Measurements from ENCODE around the gene ZNF674.
"Not testable (repeated sequence)": the region's sequence is repeated elsewhere in the genome, so short reads cannot be mapped to it uniquely, and the experiment has no call there.

The ZNF674 gene

DNA sequence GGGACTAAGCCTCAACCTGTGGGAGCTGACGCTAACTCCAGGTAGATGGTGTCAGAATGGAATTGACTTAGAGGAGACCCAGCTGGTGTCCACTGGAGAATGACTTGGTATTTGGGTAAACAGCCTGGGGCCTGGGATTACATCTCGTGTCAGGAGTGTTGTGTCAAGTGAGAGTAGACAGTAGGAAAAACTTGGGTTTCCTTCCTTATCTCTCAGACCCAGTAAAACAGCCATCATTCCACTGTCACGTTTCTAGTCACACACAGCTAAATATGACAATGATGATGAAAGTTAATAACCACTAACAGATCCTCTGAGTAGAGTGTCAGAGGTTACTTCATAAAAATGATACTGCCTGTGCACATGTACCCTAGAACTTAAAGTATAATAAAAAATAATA, 13.8 kb downstream of the ZNF674 start:
- Histone ChIP-seq H3K27me3 (replicated peaks; ENCODE audit: insufficient read depth, low read length) (no peaks in the 10 kb centered on the region), H2AFZ (ENCODE audit: low read length) (no peak overlapping the region), H3F3A (ENCODE audit: insufficient read depth, low read length) (no peaks in the 10 kb centered on the region), H3K79me2 (ENCODE audit: low read length) (no peaks in the 10 kb centered on the region), H3K36me3 (replicated peaks; ENCODE audit: insufficient read depth, low read length) (no peaks in the 10 kb centered on the region), H3K9me2 (replicated peaks; ENCODE audit: insufficient read depth, low read length) (no peaks in the 10 kb centered on the region), H4K20me1 (ENCODE audit: insufficient read depth, low read length) (no peaks in the 10 kb centered on the region), H3K4me1 (ENCODE audit: low read length) (no peaks in the 10 kb centered on the region), H3K27ac (ENCODE audit: low read length) (no peak overlapping the region), H3K4me3 (ENCODE audit: low read length) (no peak overlapping the region), H3K9ac (ENCODE audit: low read length) (no peak overlapping the region), H3K4me2 (ENCODE audit: low read depth, low read length) (no peak overlapping the region), H3K9me3 (replicated peaks; ENCODE audit: insufficient read depth, low read length) (no peaks in the 10 kb centered on the region)
- no peak for TF ChIP-seq EZH2phosphoT487 (IDR thresholded peaks at IDR 0.05; ENCODE audit: low read length)
- TF ChIP-seq, protein P1, sequence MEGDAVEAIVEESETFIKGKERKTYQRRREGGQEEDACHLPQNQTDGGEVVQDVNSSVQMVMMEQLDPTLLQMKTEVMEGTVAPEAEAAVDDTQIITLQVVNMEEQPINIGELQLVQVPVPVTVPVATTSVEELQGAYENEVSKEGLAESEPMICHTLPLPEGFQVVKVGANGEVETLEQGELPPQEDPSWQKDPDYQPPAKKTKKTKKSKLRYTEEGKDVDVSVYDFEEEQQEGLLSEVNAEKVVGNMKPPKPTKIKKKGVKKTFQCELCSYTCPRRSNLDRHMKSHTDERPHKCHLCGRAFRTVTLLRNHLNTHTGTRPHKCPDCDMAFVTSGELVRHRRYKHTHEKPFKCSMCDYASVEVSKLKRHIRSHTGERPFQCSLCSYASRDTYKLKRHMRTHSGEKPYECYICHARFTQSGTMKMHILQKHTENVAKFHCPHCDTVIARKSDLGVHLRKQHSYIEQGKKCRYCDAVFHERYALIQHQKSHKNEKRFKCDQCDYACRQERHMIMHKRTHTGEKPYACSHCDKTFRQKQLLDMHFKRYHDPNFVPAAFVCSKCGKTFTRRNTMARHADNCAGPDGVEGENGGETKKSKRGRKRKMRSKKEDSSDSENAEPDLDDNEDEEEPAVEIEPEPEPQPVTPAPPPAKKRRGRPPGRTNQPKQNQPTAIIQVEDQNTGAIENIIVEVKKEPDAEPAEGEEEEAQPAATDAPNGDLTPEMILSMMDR (IDR thresholded peaks at IDR 0.05; ENCODE audit: low read length), result no peak
- TF ChIP-seq EZH2 (optimal IDR thresholded peaks at IDR 0.05; ENCODE audit: low read depth, low read length), result no peak
- DNase-seq, result no peak

DNA sequence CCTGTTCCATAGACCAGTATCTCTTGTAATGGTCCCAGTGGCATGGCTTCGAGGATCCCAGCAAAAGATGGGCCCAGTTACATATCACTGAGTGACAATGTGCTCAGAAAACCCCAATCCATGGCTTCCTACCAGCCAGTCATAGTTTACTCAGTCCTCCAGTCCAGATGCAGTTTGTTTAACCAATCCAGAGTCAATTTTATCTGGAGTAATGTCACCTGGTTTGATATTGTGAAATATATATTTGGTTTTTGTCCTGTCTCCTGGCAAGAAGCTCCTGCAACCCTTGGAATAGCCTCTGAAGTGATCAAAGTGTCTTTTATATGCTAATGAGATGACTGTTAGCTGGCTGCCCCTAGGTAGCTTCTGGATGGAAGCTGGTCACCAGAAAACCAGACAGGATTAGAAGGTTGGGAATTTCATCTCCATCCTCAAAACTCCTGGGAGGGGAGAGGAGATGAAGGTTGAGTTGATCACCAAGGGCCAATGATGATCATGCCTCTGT, 14.8 kb downstream of the ZNF674 start:
- H3K4me3 ChIP-seq (ENCODE audit: low read length); H3K27ac ChIP-seq (ENCODE audit: low read length); H3K4me1 ChIP-seq (ENCODE audit: low read length); H3K27me3 ChIP-seq (replicated peaks; ENCODE audit: insufficient read depth, low read length); H2AFZ ChIP-seq (ENCODE audit: low read length); H3K9me2 ChIP-seq (replicated peaks; ENCODE audit: insufficient read depth, low read length); H3K4me2 ChIP-seq (ENCODE audit: low read depth, low read length); H3K9ac ChIP-seq (ENCODE audit: low read length); H3K79me2 ChIP-seq (ENCODE audit: low read length); H4K20me1 ChIP-seq (ENCODE audit: insufficient read depth, low read length); H3F3A ChIP-seq (ENCODE audit: insufficient read depth, low read length); H3K36me3 ChIP-seq (replicated peaks; ENCODE audit: insufficient read depth, low read length); H3K9me3 ChIP-seq (replicated peaks; ENCODE audit: insufficient read depth, low read length); DNase-seq: not testable (repeated sequence)

DNA sequence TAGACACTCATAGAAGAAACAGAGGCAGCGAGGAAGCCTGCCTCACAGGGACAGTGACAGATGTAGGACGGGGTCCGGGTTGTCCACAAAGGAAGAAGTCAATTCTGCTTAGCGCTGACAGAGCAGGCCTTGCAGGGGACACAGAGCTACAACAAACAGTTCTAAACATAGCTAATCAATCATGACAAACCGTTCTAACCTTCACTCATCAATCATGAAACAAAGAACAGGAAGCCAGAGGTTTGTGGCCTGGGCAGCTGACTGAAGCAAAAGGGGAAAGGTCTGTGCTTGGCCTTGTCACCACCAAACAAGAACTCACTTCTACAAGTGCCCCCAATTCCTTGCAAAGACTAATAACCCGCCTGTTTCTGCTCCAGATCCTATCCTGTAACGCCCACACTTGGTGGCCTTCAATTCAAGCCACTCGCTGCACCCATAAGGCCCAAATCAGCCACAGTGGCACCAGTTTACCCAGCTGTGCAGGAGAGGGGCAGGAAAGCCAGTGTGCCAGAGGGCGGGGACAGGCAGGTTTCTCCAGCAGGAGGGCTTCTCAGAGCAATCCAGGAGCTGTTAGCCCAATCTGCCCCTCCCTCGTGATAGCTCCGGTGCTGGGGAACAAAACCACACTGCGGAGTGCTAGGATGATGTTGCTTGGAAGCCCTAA, 15.3 kb downstream of the ZNF674 start:
- H3K9me2 ChIP-seq (replicated peaks; ENCODE audit: insufficient read depth, low read length); H3K27ac ChIP-seq (ENCODE audit: low read length); DNase-seq; H3K4me2 ChIP-seq (ENCODE audit: low read depth, low read length); H3K9ac ChIP-seq (ENCODE audit: low read length); H3F3A ChIP-seq (ENCODE audit: insufficient read depth, low read length); H3K79me2 ChIP-seq (ENCODE audit: low read length); H3K9me3 ChIP-seq (replicated peaks; ENCODE audit: insufficient read depth, low read length); H2AFZ ChIP-seq (ENCODE audit: low read length); H3K36me3 ChIP-seq (replicated peaks; ENCODE audit: insufficient read depth, low read length); H3K4me1 ChIP-seq (ENCODE audit: low read length); H3K4me3 ChIP-seq (ENCODE audit: low read length); H3K27me3 ChIP-seq (replicated peaks; ENCODE audit: insufficient read depth, low read length); H4K20me1 ChIP-seq (ENCODE audit: insufficient read depth, low read length): not testable (repeated sequence)

DNA sequence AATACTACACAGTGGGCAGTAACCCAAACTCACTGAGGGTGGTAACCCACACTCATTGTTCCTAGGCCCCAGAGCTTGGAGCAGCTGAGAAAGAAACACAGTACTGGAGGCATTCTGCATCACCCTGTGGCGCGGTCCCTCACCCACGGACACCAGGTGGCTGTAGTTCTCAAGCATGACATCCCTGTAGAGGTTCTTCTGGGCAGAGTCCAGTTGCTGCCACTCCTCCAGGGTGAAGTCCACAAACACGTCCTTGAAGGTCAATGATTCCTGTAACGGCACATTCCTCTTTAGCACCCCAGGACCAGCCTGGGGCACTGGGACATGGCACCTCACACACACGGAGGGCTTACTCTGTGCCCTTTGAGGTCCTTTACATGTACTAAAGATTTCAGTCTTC, 16.6 kb downstream of the ZNF674 start:
- not testable (repeated sequence) for H3K36me3 ChIP-seq (replicated peaks; ENCODE audit: insufficient read depth, low read length); H3F3A ChIP-seq (ENCODE audit: insufficient read depth, low read length); H3K9me2 ChIP-seq (replicated peaks; ENCODE audit: insufficient read depth, low read length); H3K9me3 ChIP-seq (replicated peaks; ENCODE audit: insufficient read depth, low read length); H4K20me1 ChIP-seq (ENCODE audit: insufficient read depth, low read length); H3K4me1 ChIP-seq (ENCODE audit: low read length); H3K9ac ChIP-seq (ENCODE audit: low read length); H3K27me3 ChIP-seq (replicated peaks; ENCODE audit: insufficient read depth, low read length); H3K27ac ChIP-seq (ENCODE audit: low read length); DNase-seq; H3K4me3 ChIP-seq (ENCODE audit: low read length); H2AFZ ChIP-seq (ENCODE audit: low read length); H3K79me2 ChIP-seq (ENCODE audit: low read length); H3K4me2 ChIP-seq (ENCODE audit: low read depth, low read length)

- H3K4me1 ChIP-seq (ENCODE audit: low read length), result no peaks in the 10 kb centered on the region
- no peak overlapping the region for H3K9ac ChIP-seq (ENCODE audit: low read length)
- no peak overlapping the region for H3K27ac ChIP-seq (ENCODE audit: low read length)
- no peak overlapping the region for H2AFZ ChIP-seq (ENCODE audit: low read length)
- no peaks in the 10 kb centered on the region for H3K79me2 ChIP-seq (ENCODE audit: low read length)
- H4K20me1 ChIP-seq (ENCODE audit: insufficient read depth, low read length), result no peaks in the 10 kb centered on the region
- H3K4me3 ChIP-seq (ENCODE audit: low read length), result no peak overlapping the region
- no peaks in the 10 kb centered on the region for H3K9me3 ChIP-seq (replicated peaks; ENCODE audit: insufficient read depth, low read length)
- H3K9me2 ChIP-seq (replicated peaks; ENCODE audit: insufficient read depth, low read length), result no peaks in the 10 kb centered on the region
- H3K36me3 ChIP-seq (replicated peaks; ENCODE audit: insufficient read depth, low read length), result no peaks in the 10 kb centered on the region
- H3K4me2 ChIP-seq (ENCODE audit: low read depth, low read length), result no peak overlapping the region
- H3F3A ChIP-seq (ENCODE audit: insufficient read depth, low read length), result no peaks in the 10 kb centered on the region
- TF ChIP-seq EZH2phosphoT487 (IDR thresholded peaks at IDR 0.05; ENCODE audit: low read length) (no peak), EZH2 (optimal IDR thresholded peaks at IDR 0.05; ENCODE audit: low read depth, low read length) (no peak)
- TF ChIP-seq, protein P1 (IDR thresholded peaks at IDR 0.05; ENCODE audit: low read length), result no peak
- no peak for DNase-seq
- H3K27me3 ChIP-seq (replicated peaks; ENCODE audit: insufficient read depth, low read length), result no peaks in the 10 kb centered on the region
Measured at GRCh38 chrX:46506076-46506475, 39.1 kb downstream of the ZNF674 start.
